Measurements from ENCODE around the gene KCNQ5.

Gene KCNQ5

GRCh38 chr6:73081955-73082354, 460.1 kb downstream of the KCNQ5 start:
- Histone ChIP-seq H3K9me3 (ENCODE audit: control insufficient read depth, low read depth, low read length) (no peaks in the 10 kb centered on the region), H3K4me1 (ENCODE audit: control insufficient read depth, low read depth, low read length) (peaks cover 28% of the 10 kb centered on the region), H3K9ac (ENCODE audit: low read length) (no peak overlapping the region), H3K4me3 (ENCODE audit: low read length) (no peak overlapping the region), H3K27ac (ENCODE audit: low read length) (no peak overlapping the region), H3K36me3 (ENCODE audit: control insufficient read depth, low read depth, low read length) (no peaks in the 10 kb centered on the region), H3K27me3 (ENCODE audit: control insufficient read depth, insufficient read depth, low read length) (no peaks in the 10 kb centered on the region)

- Histone ChIP-seq H3K4me3 (ENCODE audit: low read length) (no peak overlapping the region), H3K27me3 (ENCODE audit: control insufficient read depth, insufficient read depth, low read length) (no peaks in the 10 kb centered on the region), H3K9me3 (ENCODE audit: control insufficient read depth, low read depth, low read length) (no peaks in the 10 kb centered on the region), H3K27ac (ENCODE audit: low read length) (no peak overlapping the region), H3K9ac (ENCODE audit: low read length) (no peak overlapping the region), H3K36me3 (ENCODE audit: control insufficient read depth, low read depth, low read length) (no peaks in the 10 kb centered on the region), H3K4me1 (ENCODE audit: control insufficient read depth, low read depth, low read length) (peaks cover 15% of the 10 kb centered on the region)
Measured at GRCh38 chr6:73083886-73084285, 462.0 kb downstream of the KCNQ5 start.

GRCh38 chr6:73085443-73085871, 463.6 kb downstream of the KCNQ5 start:
- no peak overlapping the region for H3K9ac ChIP-seq (ENCODE audit: low read length)
- H3K4me3 ChIP-seq (ENCODE audit: low read length), result no peak overlapping the region
- H3K27me3 ChIP-seq (ENCODE audit: control insufficient read depth, insufficient read depth, low read length), result no peaks in the 10 kb centered on the region
- H3K4me1 ChIP-seq (ENCODE audit: control insufficient read depth, low read depth, low read length), result peaks cover 15% of the 10 kb centered on the region
- no peaks in the 10 kb centered on the region for H3K36me3 ChIP-seq (ENCODE audit: control insufficient read depth, low read depth, low read length)
- no peak overlapping the region for H3K27ac ChIP-seq (ENCODE audit: low read length)
- no peaks in the 10 kb centered on the region for H3K9me3 ChIP-seq (ENCODE audit: control insufficient read depth, low read depth, low read length)

DNA sequence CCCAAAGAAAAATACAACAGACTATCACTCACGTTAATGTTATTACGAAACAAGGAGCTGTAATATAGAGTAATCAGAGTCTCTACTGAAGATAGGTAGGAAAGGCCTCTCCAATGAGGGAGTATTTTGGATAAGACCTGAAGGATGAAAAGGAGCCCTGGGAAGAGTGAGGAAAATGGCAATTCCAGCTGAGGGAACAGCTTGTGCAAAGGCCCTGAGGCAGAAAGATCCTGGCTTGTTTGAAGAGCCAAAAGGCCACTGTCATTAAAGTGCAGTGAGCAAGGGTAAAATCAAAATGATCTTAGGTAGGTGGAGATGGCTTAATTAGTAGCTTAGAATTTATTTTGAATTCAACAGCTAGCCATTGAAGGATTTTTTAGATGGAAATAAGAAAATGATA, 464.9 kb downstream of the KCNQ5 start:
- Histone ChIP-seq H3K27ac (ENCODE audit: low read length) (no peak overlapping the region), H3K9me3 (ENCODE audit: control insufficient read depth, low read depth, low read length) (no peaks in the 10 kb centered on the region), H3K4me1 (ENCODE audit: control insufficient read depth, low read depth, low read length) (peaks cover 15% of the 10 kb centered on the region), H3K36me3 (ENCODE audit: control insufficient read depth, low read depth, low read length) (no peaks in the 10 kb centered on the region), H3K4me3 (ENCODE audit: low read length) (no peak overlapping the region), H3K27me3 (ENCODE audit: control insufficient read depth, insufficient read depth, low read length) (no peaks in the 10 kb centered on the region), H3K9ac (ENCODE audit: low read length) (no peak overlapping the region)

GRCh38 chr6:73088138-73088813, 466.4 kb downstream of the KCNQ5 start:
- Histone ChIP-seq H3K4me3 (ENCODE audit: low read length) (no peak overlapping the region), H3K27ac (ENCODE audit: low read length) (no peak overlapping the region), H3K27me3 (ENCODE audit: control insufficient read depth, insufficient read depth, low read length) (no peaks in the 10 kb centered on the region), H3K4me1 (ENCODE audit: control insufficient read depth, low read depth, low read length) (peaks cover 15% of the 10 kb centered on the region), H3K36me3 (ENCODE audit: control insufficient read depth, low read depth, low read length) (no peaks in the 10 kb centered on the region), H3K9ac (ENCODE audit: low read length) (no peak overlapping the region), H3K9me3 (ENCODE audit: control insufficient read depth, low read depth, low read length) (no peaks in the 10 kb centered on the region)

DNA sequence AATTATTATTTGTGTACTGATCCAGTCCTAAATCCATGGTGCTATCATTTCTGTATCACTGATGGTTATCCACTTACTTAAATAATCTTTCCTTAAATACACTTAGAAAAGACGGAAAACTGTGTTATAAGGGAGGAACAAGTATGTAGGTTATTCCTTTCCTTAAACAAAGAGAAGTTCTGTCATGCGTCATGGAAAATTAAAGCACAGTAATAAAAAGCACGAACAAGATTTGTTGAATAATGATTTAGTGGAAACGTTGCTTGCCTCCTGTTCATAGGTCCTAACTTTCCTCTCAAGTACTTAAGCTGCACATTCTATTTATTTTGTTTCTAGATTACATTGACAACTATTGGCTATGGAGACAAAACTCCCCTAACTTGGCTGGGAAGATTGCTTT, 483.1 kb downstream of the KCNQ5 start:
- Histone ChIP-seq H3K36me3 (ENCODE audit: control insufficient read depth, low read depth, low read length) (no peaks in the 10 kb centered on the region), H3K9ac (ENCODE audit: low read length) (no peak overlapping the region), H3K4me1 (ENCODE audit: control insufficient read depth, low read depth, low read length) (no peaks in the 10 kb centered on the region), H3K4me3 (ENCODE audit: low read length) (no peak overlapping the region), H3K9me3 (ENCODE audit: control insufficient read depth, low read depth, low read length) (no peaks in the 10 kb centered on the region), H3K27ac (ENCODE audit: low read length) (no peak overlapping the region), H3K27me3 (ENCODE audit: control insufficient read depth, insufficient read depth, low read length) (no peaks in the 10 kb centered on the region)

DNA sequence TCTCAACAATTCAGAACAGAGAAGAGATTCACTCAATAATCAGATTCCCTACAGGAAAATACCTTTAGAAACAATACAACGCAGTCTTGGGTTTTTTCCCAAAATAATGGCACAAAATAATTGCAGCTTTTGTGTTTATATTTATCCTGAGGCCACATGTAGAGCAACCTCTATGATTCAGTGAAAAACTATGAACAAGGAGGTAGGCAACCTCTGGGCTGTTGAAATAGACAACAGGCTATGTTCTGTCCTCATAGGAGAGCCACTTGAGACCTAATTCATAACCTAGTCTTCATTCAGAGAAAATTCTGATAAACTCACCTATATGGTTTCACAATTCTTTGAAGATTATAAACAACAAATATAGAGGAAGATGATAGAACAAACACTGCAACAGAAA, 485.2 kb downstream of the KCNQ5 start:
- Histone ChIP-seq H3K27ac (ENCODE audit: low read length) (no peak overlapping the region), H3K4me3 (ENCODE audit: low read length) (no peak overlapping the region), H3K9ac (ENCODE audit: low read length) (no peak overlapping the region), H3K9me3 (ENCODE audit: control insufficient read depth, low read depth, low read length) (no peaks in the 10 kb centered on the region), H3K27me3 (ENCODE audit: control insufficient read depth, insufficient read depth, low read length) (no peaks in the 10 kb centered on the region), H3K4me1 (ENCODE audit: control insufficient read depth, low read depth, low read length) (no peaks in the 10 kb centered on the region), H3K36me3 (ENCODE audit: control insufficient read depth, low read depth, low read length) (no peaks in the 10 kb centered on the region)

DNA sequence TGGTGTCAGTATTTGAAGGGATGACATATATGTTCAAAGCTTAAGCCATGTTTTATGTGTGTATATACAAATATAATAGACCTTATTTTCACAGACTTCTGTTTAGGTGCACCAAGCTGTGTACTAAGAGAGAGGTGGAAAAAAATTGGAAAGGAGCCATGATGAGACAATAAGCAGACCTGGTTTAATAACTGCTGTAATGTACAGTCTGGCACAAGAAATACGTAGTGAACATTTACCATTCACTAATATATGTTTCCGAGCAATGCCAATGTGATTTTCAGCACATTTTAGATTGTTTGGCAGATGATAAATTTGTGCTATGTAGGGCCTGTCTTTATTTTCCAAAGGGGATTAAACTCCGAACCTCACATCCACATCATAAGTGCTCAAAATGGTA, 487.1 kb downstream of the KCNQ5 start:
- no peak overlapping the region for H3K9ac ChIP-seq (ENCODE audit: low read length)
- no peaks in the 10 kb centered on the region for H3K9me3 ChIP-seq (ENCODE audit: control insufficient read depth, low read depth, low read length)

DNA sequence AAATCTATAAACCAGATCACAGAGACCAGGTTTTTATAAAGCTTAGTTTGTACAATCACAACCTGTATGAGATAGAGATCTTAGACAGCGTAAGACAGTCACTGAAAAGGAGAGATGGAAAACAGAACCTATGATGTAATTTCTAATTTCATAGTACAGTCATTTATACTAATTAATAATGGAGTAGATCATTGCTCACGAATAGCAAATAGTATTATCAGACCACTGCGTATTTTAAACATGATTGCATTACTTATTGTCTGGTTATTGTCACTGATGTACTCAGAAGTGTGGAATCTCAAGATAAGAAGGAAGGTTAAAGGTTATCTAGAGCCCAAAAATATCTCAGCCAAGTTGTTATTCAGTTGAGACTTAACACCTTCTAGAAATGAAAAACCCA, 487.8 kb downstream of the KCNQ5 start:
- Histone ChIP-seq H3K27ac (ENCODE audit: low read length) (no peak overlapping the region), H3K4me1 (ENCODE audit: control insufficient read depth, low read depth, low read length) (no peaks in the 10 kb centered on the region), H3K27me3 (ENCODE audit: control insufficient read depth, insufficient read depth, low read length) (no peaks in the 10 kb centered on the region), H3K36me3 (ENCODE audit: control insufficient read depth, low read depth, low read length) (no peaks in the 10 kb centered on the region), H3K4me3 (ENCODE audit: low read length) (no peak overlapping the region), H3K9ac (ENCODE audit: low read length) (no peak overlapping the region), H3K9me3 (ENCODE audit: control insufficient read depth, low read depth, low read length) (no peaks in the 10 kb centered on the region)

More for the DNA sequence above, 487.1 kb downstream of the KCNQ5 start:
- Histone ChIP-seq H3K27me3 (ENCODE audit: control insufficient read depth, insufficient read depth, low read length) (no peaks in the 10 kb centered on the region), H3K36me3 (ENCODE audit: control insufficient read depth, low read depth, low read length) (no peaks in the 10 kb centered on the region), H3K27ac (ENCODE audit: low read length) (no peak overlapping the region), H3K4me1 (ENCODE audit: control insufficient read depth, low read depth, low read length) (no peaks in the 10 kb centered on the region), H3K4me3 (ENCODE audit: low read length) (no peak overlapping the region)

- Histone ChIP-seq H3K9me3 (ENCODE audit: control insufficient read depth, low read depth, low read length) (no peaks in the 10 kb centered on the region), H3K27me3 (ENCODE audit: control insufficient read depth, insufficient read depth, low read length) (no peaks in the 10 kb centered on the region), H3K27ac (ENCODE audit: low read length) (no peak overlapping the region), H3K4me3 (ENCODE audit: low read length) (no peak overlapping the region), H3K4me1 (ENCODE audit: control insufficient read depth, low read depth, low read length) (no peaks in the 10 kb centered on the region), H3K36me3 (ENCODE audit: control insufficient read depth, low read depth, low read length) (no peaks in the 10 kb centered on the region), H3K9ac (ENCODE audit: low read length) (no peak overlapping the region)
Measured at GRCh38 chr6:73116330-73116729, 494.5 kb downstream of the KCNQ5 start.

- H3K27ac ChIP-seq (ENCODE audit: low read length), result no peak overlapping the region
- no peak overlapping the region for H3K9ac ChIP-seq (ENCODE audit: low read length)
- no peak overlapping the region for H3K4me3 ChIP-seq (ENCODE audit: low read length)
- no peaks in the 10 kb centered on the region for H3K4me1 ChIP-seq (ENCODE audit: control insufficient read depth, low read depth, low read length)
- H3K36me3 ChIP-seq (ENCODE audit: control insufficient read depth, low read depth, low read length), result no peaks in the 10 kb centered on the region
- no peaks in the 10 kb centered on the region for H3K27me3 ChIP-seq (ENCODE audit: control insufficient read depth, insufficient read depth, low read length)
- no peaks in the 10 kb centered on the region for H3K9me3 ChIP-seq (ENCODE audit: control insufficient read depth, low read depth, low read length)
Measured at GRCh38 chr6:73121421-73121993, 499.6 kb downstream of the KCNQ5 start.

GRCh38 chr6:73123632-73124329, 501.9 kb downstream of the KCNQ5 start:
- Histone ChIP-seq H3K9ac (ENCODE audit: low read length) (no peak overlapping the region), H3K27ac (ENCODE audit: low read length) (no peak overlapping the region), H3K4me3 (ENCODE audit: low read length) (no peak overlapping the region), H3K4me1 (ENCODE audit: control insufficient read depth, low read depth, low read length) (no peaks in the 10 kb centered on the region), H3K27me3 (ENCODE audit: control insufficient read depth, insufficient read depth, low read length) (no peaks in the 10 kb centered on the region), H3K9me3 (ENCODE audit: control insufficient read depth, low read depth, low read length) (no peaks in the 10 kb centered on the region), H3K36me3 (ENCODE audit: control insufficient read depth, low read depth, low read length) (no peaks in the 10 kb centered on the region)

Measured in iPS-18a (cell line).